Measurements from ENCODE around the gene TFB2M.

Gene TFB2M

GRCh38 chr1:246602194-246602593 lies 36.1 kb upstream of the TFB2M start:
- peak; percentile 17 for DNase-seq (ENCODE audit: low read depth)
- TF ChIP-seq CTCF (IDR thresholded peaks at IDR 0.05; ENCODE audit: insufficient read depth, low read depth, low read length, missing control alignments), result no peak
- no peak overlapping the region for H3K4me3 ChIP-seq (ENCODE audit: low read depth, low read length)

GRCh38 chr1:246600579-246600978 lies 34.5 kb upstream of the TFB2M start:
- TF ChIP-seq CTCF (IDR thresholded peaks at IDR 0.05; ENCODE audit: insufficient read depth, low read depth, low read length, missing control alignments), result no peak
- H3K4me3 ChIP-seq (ENCODE audit: low read depth, low read length), result no peak overlapping the region
- DNase-seq (ENCODE audit: low read depth), result no peak

- H3K4me3 ChIP-seq (ENCODE audit: low read depth, low read length), result no peak overlapping the region
- no peak for TF ChIP-seq CTCF (IDR thresholded peaks at IDR 0.05; ENCODE audit: insufficient read depth, low read depth, low read length, missing control alignments)
- DNase-seq (ENCODE audit: low read depth), result no peak
Observed at GRCh38 chr1:246599315-246599714, 33.3 kb upstream of the TFB2M start.

GRCh38 chr1:246597971-246598370 lies 31.9 kb upstream of the TFB2M start:
- no peak for DNase-seq (ENCODE audit: low read depth)
- H3K4me3 ChIP-seq (ENCODE audit: low read depth, low read length), result no peak overlapping the region
- TF ChIP-seq CTCF (IDR thresholded peaks at IDR 0.05; ENCODE audit: insufficient read depth, low read depth, low read length, missing control alignments), result no peak

- DNase-seq (ENCODE audit: low read depth), result no peak
Observed at GRCh38 chr1:246597340-246597739, 31.3 kb upstream of the TFB2M start.

GRCh38 chr1:246595146-246595545 lies 29.1 kb upstream of the TFB2M start:
- no peak overlapping the region for H3K4me3 ChIP-seq (ENCODE audit: low read depth, low read length)
- TF ChIP-seq CTCF (IDR thresholded peaks at IDR 0.05; ENCODE audit: insufficient read depth, low read depth, low read length, missing control alignments), result no peak
- DNase-seq (ENCODE audit: low read depth), result no peak

More at GRCh38 chr1:246597340-246597739, 31.3 kb upstream of the TFB2M start:
- TF ChIP-seq CTCF (IDR thresholded peaks at IDR 0.05; ENCODE audit: insufficient read depth, low read depth, low read length, missing control alignments), result no peak
- no peak overlapping the region for H3K4me3 ChIP-seq (ENCODE audit: low read depth, low read length)

- no peak for TF ChIP-seq CTCF (IDR thresholded peaks at IDR 0.05; ENCODE audit: insufficient read depth, low read depth, low read length, missing control alignments)
- DNase-seq (ENCODE audit: low read depth), result no peak
- H3K4me3 ChIP-seq (ENCODE audit: low read depth, low read length), result no peak overlapping the region
Observed at GRCh38 chr1:246592695-246593094, 26.6 kb upstream of the TFB2M start.
